Fibroblast of lung (primary cell): Measurements from ENCODE around the gene TRAF3. TPM values are rescaled to one million over a fixed set of nuclear protein-coding genes. Genes with fewer than 3 reads are reported as not detected.

ENCODE experiments used
- DNase-seq, 2 donors: peaks; one replicate each; pipeline versions ENCODE4 v3.0.0 to v3.0.0-alpha.2; 2010; ENCODE audit warnings: low read depth in 2 of 2
- H2AFZ ChIP-seq: 2 replicates; pipeline ENCODE4 v1.5.1; 2012; ENCODE audit warnings: low read length, control low read depth, inconsistent platforms
- H3K27ac ChIP-seq: 2 replicates; pipeline ENCODE4 v1.5.1; 2011; ENCODE audit warnings: low read length, control low read depth; ENCODE audit not compliant: insufficient read depth
- H3K27me3 ChIP-seq: 2 replicates; pipeline ENCODE4 v1.5.1; 2011; ENCODE audit warnings: mild to moderate bottlenecking, low read length; ENCODE audit not compliant: control insufficient read depth, insufficient read depth
- H3K36me3 ChIP-seq: 2 replicates; pipeline ENCODE4 v1.5.1; 2011; ENCODE audit warnings: low read length; ENCODE audit not compliant: control insufficient read depth, insufficient read depth
- H3K4me1 ChIP-seq: 2 replicates; pipeline ENCODE4 v1.5.1; 2011; ENCODE audit warnings: low read length; ENCODE audit not compliant: control insufficient read depth, insufficient read depth; ENCODE audit errors: extremely low read depth
- H3K4me2 ChIP-seq: 2 replicates; pipeline ENCODE4 v1.5.1; 2011; ENCODE audit warnings: low read length, control low read depth; ENCODE audit not compliant: insufficient read depth; ENCODE audit errors: extremely low read depth
- H3K4me3 ChIP-seq, 4 experiments: fragments of 200-600 bp in 1 of 4; sonication (generic) in 1 of 4; replicated peaks in 1 of 4; 2 replicates each; pipeline ENCODE4 v1.5.1; 2011 to 2016; ENCODE audit warnings: low read length in 4 of 4, low read depth in 3 of 4, mild to moderate bottlenecking in 3 of 4, control low read depth in 2 of 4, inconsistent platforms in 1 of 4, mixed read lengths in 1 of 4; ENCODE audit not compliant: insufficient read depth in 1 of 4; ENCODE audit errors: control extremely low read depth in 1 of 4
- H3K79me2 ChIP-seq: 2 replicates; pipeline ENCODE4 v1.5.1; 2012; ENCODE audit warnings: mild to moderate bottlenecking, low read length, inconsistent platforms; ENCODE audit not compliant: control insufficient read depth, insufficient read depth
- H3K9ac ChIP-seq: 2 replicates; pipeline ENCODE4 v1.5.1; 2011; ENCODE audit warnings: mild to moderate bottlenecking, low read length, control low read depth; ENCODE audit not compliant: insufficient read depth
- H3K9me3 ChIP-seq: 2 replicates; pipeline ENCODE4 v1.5.1; 2012; ENCODE audit warnings: low read depth, low read length; ENCODE audit not compliant: control insufficient read depth, insufficient read depth
- H4K20me1 ChIP-seq: 2 replicates; pipeline ENCODE4 v1.5.1; 2011; ENCODE audit warnings: low read length; ENCODE audit not compliant: control insufficient read depth, insufficient read depth; ENCODE audit errors: extremely low read depth
- EZH2 ChIP-seq: IDR thresholded peaks from 2 replicates; pipeline ENCODE4 v1.5.1; 2012; ENCODE audit warnings: low read length, control low read depth, mild to moderate bottlenecking; ENCODE audit errors: missing control alignments
- polyA plus RNA-seq, 2 donors: library from polyadenylated mRNA; depleted of rRNA in 1 of 2; stranded (reverse) in 1 of 2; unstranded in 1 of 2; fragments of >200 nt; gene quantifications; 2 replicates each; pipeline ENCODE4 v1.2.1, GENCODE V29; 2011 to 2012; ENCODE audit warnings: missing spikeins in 1 of 2
- total RNA-seq: library from RNA; depleted of rRNA; stranded (reverse); fragments of >200 nt; gene quantifications from 2 replicates; pipeline ENCODE4 v1.2.1, GENCODE V29; 2014
- TF ChIP-seq, protein P1 (sequence below), 2 donors: IDR thresholded peaks in 1 of 2; conservative IDR thresholded peaks in 1 of 2; 1 replicate in 1 of 2; 2 replicates in 1 of 2; pipeline ENCODE4 v1.5.1; 2011 to 2012; ENCODE audit warnings: low read length in 2 of 2, control low read depth in 1 of 2, inconsistent platforms in 1 of 2, low read depth in 1 of 2, mild to moderate bottlenecking in 1 of 2

TRAF3 gene
- total and polyA plus RNA-seq, 2 donors (not counting 1 experiment from before 2014, with no cell fraction given): 12.1 to 14.4 TPM

DNA sequence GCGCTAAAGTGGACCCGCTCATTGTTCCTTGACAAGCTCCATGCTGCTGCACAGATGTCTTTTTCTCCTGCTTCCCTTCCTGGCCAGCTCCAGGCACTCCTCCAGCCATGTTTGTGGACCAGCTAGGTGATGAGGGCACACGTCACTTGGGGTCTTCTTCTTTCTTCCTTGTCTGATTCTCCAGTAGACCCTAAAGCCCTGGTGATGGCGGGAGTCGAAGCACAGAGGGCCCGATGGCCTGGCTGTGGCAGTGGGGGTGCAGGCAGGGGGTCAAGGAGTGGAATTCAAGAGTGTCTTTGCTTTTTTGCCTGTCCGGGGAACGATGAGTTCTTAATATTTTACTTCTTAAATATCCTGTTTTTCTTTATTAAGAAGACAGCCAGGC lies 122.3 kb downstream of the TRAF3 start:
- no peak overlapping the region for H3K27ac ChIP-seq
- H3K9ac ChIP-seq: no peak overlapping the region
- no peak overlapping the region for H2AFZ ChIP-seq
- H3K79me2 ChIP-seq: no peaks in the 10 kb centered on the region
- H3K4me2 ChIP-seq: no peak overlapping the region
- H3K27me3 ChIP-seq: no peaks in the 10 kb centered on the region
- no peak overlapping the region for H3K4me3 ChIP-seq
- no peak for DNase-seq
- H3K9me3 ChIP-seq: no peaks in the 10 kb centered on the region
- TF ChIP-seq, protein P1, sequence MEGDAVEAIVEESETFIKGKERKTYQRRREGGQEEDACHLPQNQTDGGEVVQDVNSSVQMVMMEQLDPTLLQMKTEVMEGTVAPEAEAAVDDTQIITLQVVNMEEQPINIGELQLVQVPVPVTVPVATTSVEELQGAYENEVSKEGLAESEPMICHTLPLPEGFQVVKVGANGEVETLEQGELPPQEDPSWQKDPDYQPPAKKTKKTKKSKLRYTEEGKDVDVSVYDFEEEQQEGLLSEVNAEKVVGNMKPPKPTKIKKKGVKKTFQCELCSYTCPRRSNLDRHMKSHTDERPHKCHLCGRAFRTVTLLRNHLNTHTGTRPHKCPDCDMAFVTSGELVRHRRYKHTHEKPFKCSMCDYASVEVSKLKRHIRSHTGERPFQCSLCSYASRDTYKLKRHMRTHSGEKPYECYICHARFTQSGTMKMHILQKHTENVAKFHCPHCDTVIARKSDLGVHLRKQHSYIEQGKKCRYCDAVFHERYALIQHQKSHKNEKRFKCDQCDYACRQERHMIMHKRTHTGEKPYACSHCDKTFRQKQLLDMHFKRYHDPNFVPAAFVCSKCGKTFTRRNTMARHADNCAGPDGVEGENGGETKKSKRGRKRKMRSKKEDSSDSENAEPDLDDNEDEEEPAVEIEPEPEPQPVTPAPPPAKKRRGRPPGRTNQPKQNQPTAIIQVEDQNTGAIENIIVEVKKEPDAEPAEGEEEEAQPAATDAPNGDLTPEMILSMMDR (conservative IDR thresholded peaks at IDR 0.05 in 1 of 2, IDR thresholded peaks at IDR 0.05 in 1 of 2; ENCODE audit: low read depth in 1 of 2, low read length in 2 of 2): no peak
- TF ChIP-seq EZH2: no peak
- H4K20me1 ChIP-seq: no peaks in the 10 kb centered on the region
- no peaks in the 10 kb centered on the region for H3K4me1 ChIP-seq
- H3K36me3 ChIP-seq: no peaks in the 10 kb centered on the region

DNA sequence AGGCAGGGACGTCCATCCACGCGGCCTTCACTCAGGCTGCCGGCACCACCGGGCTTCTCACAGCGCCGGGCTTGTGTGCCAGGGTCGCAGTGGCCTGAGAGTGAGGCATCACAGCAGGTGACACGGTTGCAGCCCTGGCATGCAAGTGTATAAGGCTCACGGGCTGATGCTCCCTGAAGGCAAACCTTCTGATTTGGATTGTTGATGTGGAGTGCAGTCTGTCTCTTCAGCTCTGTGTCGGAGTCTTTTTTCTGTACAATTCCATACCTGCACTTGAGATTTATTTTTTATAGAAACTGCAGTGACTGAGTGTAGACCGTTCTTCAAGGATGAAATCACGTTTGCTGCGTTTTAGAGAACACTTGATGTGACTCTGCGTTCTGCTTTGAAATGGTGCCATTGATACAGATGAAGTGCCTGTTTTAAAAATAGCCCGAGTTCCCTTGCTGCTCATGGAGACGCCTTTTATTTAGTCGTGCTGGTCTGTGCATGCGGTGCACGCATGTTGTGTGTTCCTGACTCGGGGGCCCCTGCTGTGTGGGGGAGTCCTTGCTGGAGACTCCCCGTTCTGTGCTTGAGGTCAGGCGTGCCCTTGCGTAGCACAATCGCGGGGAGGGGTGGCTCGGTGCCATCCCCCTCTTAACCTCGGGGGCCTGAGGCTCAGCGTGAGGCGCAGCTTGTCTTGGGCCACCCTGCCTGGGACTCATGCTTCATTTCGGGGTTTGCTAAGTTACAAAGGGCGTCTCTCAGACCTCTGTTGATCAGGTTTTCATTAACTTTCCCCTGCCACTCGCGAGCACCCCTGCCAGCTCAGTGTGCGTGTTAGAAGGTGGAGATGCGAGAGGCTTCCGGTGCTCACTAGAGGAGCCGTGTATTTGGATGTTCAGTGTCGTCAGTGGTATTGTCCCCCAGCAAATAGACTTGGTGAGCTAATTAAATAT lies 123.7 kb downstream of the TRAF3 start:
- no peak overlapping the region for H3K4me3 ChIP-seq
- no peak for DNase-seq

DNA sequence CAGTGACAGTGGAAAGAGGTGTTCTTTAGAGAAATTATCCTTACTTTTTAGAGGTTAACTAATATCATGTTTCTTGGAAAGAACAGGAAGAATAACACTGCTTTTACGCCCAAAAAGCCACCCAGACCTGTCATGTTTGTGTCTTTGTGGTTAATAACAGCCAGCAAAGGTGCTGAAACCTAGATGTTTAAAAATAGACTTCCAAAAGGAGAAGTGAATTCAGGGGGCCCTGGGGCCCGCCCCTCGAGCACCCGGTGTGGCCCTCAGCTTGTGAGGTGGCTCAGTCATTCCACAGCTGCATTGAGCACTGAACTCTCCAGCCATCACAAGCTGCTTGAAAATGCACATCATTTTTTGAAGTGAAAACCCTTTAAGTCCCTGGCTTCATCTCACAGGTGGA lies 124.4 kb downstream of the TRAF3 start:
- no peaks in the 10 kb centered on the region for H4K20me1 ChIP-seq
- no peak for DNase-seq
- no peak overlapping the region for H3K9ac ChIP-seq

More for the DNA sequence above, 123.7 kb downstream of the TRAF3 start:
- Histone ChIP-seq H3K79me2 (no peaks in the 10 kb centered on the region), H3K36me3 (no peaks in the 10 kb centered on the region), H3K4me1 (no peaks in the 10 kb centered on the region), H3K4me2 (no peak overlapping the region), H2AFZ (no peak overlapping the region), H3K9me3 (no peaks in the 10 kb centered on the region), H3K9ac (no peak overlapping the region), H3K27me3 (no peaks in the 10 kb centered on the region), H4K20me1 (no peaks in the 10 kb centered on the region), H3K27ac (no peak overlapping the region)
- TF ChIP-seq, protein P1 (conservative IDR thresholded peaks at IDR 0.05 in 1 of 2, IDR thresholded peaks at IDR 0.05 in 1 of 2; ENCODE audit: low read depth in 1 of 2, low read length in 2 of 2): no peak
- TF ChIP-seq EZH2: no peak

More for the DNA sequence above, 124.4 kb downstream of the TRAF3 start:
- no peak for TF ChIP-seq EZH2
- TF ChIP-seq, protein P1 (conservative IDR thresholded peaks at IDR 0.05 in 1 of 2, IDR thresholded peaks at IDR 0.05 in 1 of 2; ENCODE audit: low read depth in 1 of 2, low read length in 2 of 2): no peak
- H3K4me1 ChIP-seq: no peaks in the 10 kb centered on the region
- no peaks in the 10 kb centered on the region for H3K9me3 ChIP-seq
- no peak overlapping the region for H3K4me2 ChIP-seq
- H3K27ac ChIP-seq: no peak overlapping the region
- H3K79me2 ChIP-seq: no peaks in the 10 kb centered on the region
- H3K27me3 ChIP-seq: no peaks in the 10 kb centered on the region
- no peak overlapping the region for H3K4me3 ChIP-seq
- no peak overlapping the region for H2AFZ ChIP-seq
- no peaks in the 10 kb centered on the region for H3K36me3 ChIP-seq
